HEK293T (cell line): ENCODE results near the gene ARHGEF28.

ENCODE experiments used
- CTCF ChIA-PET: fragments of 350-600 bp; formaldehyde crosslinking; extraction: SDS; loops from one replicate; lab custom pipeline; 2021; ENCODE audit warnings: antibody characterized with exemption, inconsistent platforms; lab: Yijun Ruan, JAX
- POLR2A ChIA-PET: fragments of 350-600 bp; formaldehyde crosslinking; extraction: SDS; loops from one replicate; lab custom pipeline; 2020; ENCODE audit warnings: antibody characterized with exemption, inconsistent platforms; lab: Yijun Ruan, JAX
- DNase-seq: peaks from one replicate; pipeline ENCODE4 v3.0.0; 2012; ENCODE audit warnings: mixed read lengths; ENCODE audit errors: extremely low spot score
- ARNT ChIP-seq: fragments of 450-650 bp; IDR thresholded peaks from 2 replicates; pipeline ENCODE4 v1.6.1; 2017; ENCODE audit warnings: mild to moderate bottlenecking
- BHLHE40 ChIP-seq: fragments of 450-650 bp; IDR thresholded peaks from 2 replicates; pipeline ENCODE4 v1.6.1; 2016; ENCODE audit warnings: mild to moderate bottlenecking, moderate library complexity, borderline replicate concordance
- CTBP1 ChIP-seq: fragments of 450-650 bp; IDR thresholded peaks from 2 replicates; pipeline ENCODE4 v1.6.1; 2016; ENCODE audit warnings: borderline replicate concordance
- ELF4 ChIP-seq: fragments of 450-650 bp; IDR thresholded peaks from 2 replicates; pipeline ENCODE4 v1.6.1; 2017; ENCODE audit warnings: antibody characterized with exemption
- FOXA1 ChIP-seq: fragments of 450-650 bp; IDR thresholded peaks from 2 replicates; pipeline ENCODE4 v1.6.1; 2016; ENCODE audit warnings: mild to moderate bottlenecking
- FOXK2 ChIP-seq: fragments of 450-650 bp; IDR thresholded peaks from 2 replicates; pipeline ENCODE4 v1.6.1; 2016; ENCODE audit warnings: mild to moderate bottlenecking
- FOXM1 ChIP-seq: fragments of 450-650 bp; IDR thresholded peaks from 2 replicates; pipeline ENCODE4 v1.6.1; 2017; ENCODE audit warnings: mild to moderate bottlenecking, borderline replicate concordance
- HDGF ChIP-seq: fragments of 450-650 bp; IDR thresholded peaks from 2 replicates; pipeline ENCODE4 v1.6.1; 2017; ENCODE audit warnings: antibody characterized with exemption, borderline replicate concordance
- L3MBTL2 ChIP-seq: fragments of 450-650 bp; conservative IDR thresholded peaks from 2 replicates; pipeline ENCODE4 v1.6.1; 2016; ENCODE audit warnings: mild to moderate bottlenecking
- LEF1 ChIP-seq: fragments of 450-650 bp; IDR thresholded peaks from 2 replicates; pipeline ENCODE4 v1.6.1; 2017; ENCODE audit warnings: mild to moderate bottlenecking, borderline replicate concordance
- NFRKB ChIP-seq: fragments of 450-650 bp; IDR thresholded peaks from 2 replicates; pipeline ENCODE4 v1.6.1; 2016; ENCODE audit warnings: mild to moderate bottlenecking, moderate library complexity
- PKNOX1 ChIP-seq: fragments of 450-650 bp; IDR thresholded peaks from 2 replicates; pipeline ENCODE4 v1.6.1; 2016
- SP1 ChIP-seq: fragments of 450-650 bp; IDR thresholded peaks from 2 replicates; pipeline ENCODE4 v1.6.1; 2017
- SUZ12 ChIP-seq: fragments of 450-650 bp; IDR thresholded peaks from 2 replicates; pipeline ENCODE4 v1.6.1; 2016; ENCODE audit warnings: mild to moderate bottlenecking
- ZNF384 ChIP-seq: fragments of 450-650 bp; IDR thresholded peaks from 2 replicates; pipeline ENCODE4 v1.6.1; 2016

ARHGEF28 gene

GRCh38 chr5:73989956-73990355, 364.0 kb downstream of the ARHGEF28 start:
- POLR2A ChIA-PET, result no interaction called here

More at GRCh38 chr5:73989956-73990355, 364.0 kb downstream of the ARHGEF28 start:
- TF ChIP-seq CTBP1 (no peak), L3MBTL2 (no peak), FOXK2 (no peak), FOXM1 (no peak), ELF4 (no peak), NFRKB (no peak), SUZ12 (no peak), ZNF384 (no peak), HDGF (no peak), ARNT (no peak), SP1 (no peak), LEF1 (no peak), BHLHE40 (no peak), PKNOX1 (no peak), FOXA1 (no peak)
- CTCF ChIA-PET, result no interaction called here
- no peak for DNase-seq
